ENCODE measurements around the gene SPOCK2. TPM values are rescaled to one million over a fixed set of nuclear protein-coding genes. Genes with fewer than 3 reads are reported as not detected.

SPOCK2 gene
- total and polyA plus RNA-seq, 2 donors (not counting 3 experiments of a cell fraction or from before 2014, with no cell fraction given): 0.40 to 1.1 TPM

DNA sequence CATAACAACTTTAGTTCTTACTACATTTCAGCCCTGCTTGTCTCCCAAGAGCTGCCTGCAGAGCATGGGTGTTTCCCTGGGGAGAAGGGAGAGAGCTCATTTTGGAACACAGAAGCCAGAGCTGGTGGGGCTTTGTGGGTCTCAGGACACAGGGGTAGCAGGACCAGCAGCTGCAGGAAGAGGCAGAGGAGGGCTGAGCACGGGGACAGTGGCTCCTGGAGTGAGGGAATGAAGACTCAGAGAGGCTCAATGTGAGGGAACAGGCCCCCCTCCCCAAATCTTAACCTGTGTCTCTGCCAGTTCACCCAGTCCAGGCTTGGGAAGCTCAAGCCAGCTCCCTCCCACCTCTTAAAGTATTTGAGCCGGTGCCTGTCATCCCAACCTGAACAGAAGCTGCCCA lies 74.2 kb downstream of the SPOCK2 start:
- H3K9me1 ChIP-seq (replicated peaks; ENCODE audit: control insufficient read depth, extremely low read depth, insufficient read depth, low read length): no peaks in the 10 kb centered on the region
- TF ChIP-seq EZH2 (IDR thresholded peaks at IDR 0.05; ENCODE audit: borderline replicate concordance, low read depth, low read length, severe bottlenecking) (no peak), MYC (IDR thresholded peaks at IDR 0.05; ENCODE audit: low read depth, low read length) (no peak), FOS (IDR thresholded peaks at IDR 0.05; ENCODE audit: borderline replicate concordance, insufficient read depth, low read length) (no peak), GATA2 (IDR thresholded peaks at IDR 0.05; ENCODE audit: insufficient read depth, insufficient read length, low read depth, low read length) (no peak), POLR2A (IDR thresholded peaks at IDR 0.05; ENCODE audit: low read depth, low read length) (no peak), JUN (IDR thresholded peaks at IDR 0.05; ENCODE audit: borderline replicate concordance, insufficient read depth, insufficient read length, low read depth) (no peak), POLR2AphosphoS5 (IDR thresholded peaks at IDR 0.05; ENCODE audit: insufficient read depth, low read depth, low read length) (no peak)
- TF ChIP-seq, protein P1, sequence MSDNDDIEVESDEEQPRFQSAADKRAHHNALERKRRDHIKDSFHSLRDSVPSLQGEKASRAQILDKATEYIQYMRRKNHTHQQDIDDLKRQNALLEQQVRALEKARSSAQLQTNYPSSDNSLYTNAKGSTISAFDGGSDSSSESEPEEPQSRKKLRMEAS (IDR thresholded peaks at IDR 0.05; ENCODE audit: insufficient read depth, insufficient read length): no peak
- TF ChIP-seq, protein P2, sequence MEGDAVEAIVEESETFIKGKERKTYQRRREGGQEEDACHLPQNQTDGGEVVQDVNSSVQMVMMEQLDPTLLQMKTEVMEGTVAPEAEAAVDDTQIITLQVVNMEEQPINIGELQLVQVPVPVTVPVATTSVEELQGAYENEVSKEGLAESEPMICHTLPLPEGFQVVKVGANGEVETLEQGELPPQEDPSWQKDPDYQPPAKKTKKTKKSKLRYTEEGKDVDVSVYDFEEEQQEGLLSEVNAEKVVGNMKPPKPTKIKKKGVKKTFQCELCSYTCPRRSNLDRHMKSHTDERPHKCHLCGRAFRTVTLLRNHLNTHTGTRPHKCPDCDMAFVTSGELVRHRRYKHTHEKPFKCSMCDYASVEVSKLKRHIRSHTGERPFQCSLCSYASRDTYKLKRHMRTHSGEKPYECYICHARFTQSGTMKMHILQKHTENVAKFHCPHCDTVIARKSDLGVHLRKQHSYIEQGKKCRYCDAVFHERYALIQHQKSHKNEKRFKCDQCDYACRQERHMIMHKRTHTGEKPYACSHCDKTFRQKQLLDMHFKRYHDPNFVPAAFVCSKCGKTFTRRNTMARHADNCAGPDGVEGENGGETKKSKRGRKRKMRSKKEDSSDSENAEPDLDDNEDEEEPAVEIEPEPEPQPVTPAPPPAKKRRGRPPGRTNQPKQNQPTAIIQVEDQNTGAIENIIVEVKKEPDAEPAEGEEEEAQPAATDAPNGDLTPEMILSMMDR (IDR thresholded peaks at IDR 0.05; ENCODE audit: extremely low read depth in 1 of 2, insufficient read depth in 1 of 2, low read depth in 1 of 2, low read length in 2 of 2): no peak
- no peaks in the 10 kb centered on the region for H3K79me2 ChIP-seq (ENCODE audit: control insufficient read depth, insufficient read depth, low read length)
- H2AFZ ChIP-seq (ENCODE audit: low read depth, low read length): no peak overlapping the region
- no peaks in the 10 kb centered on the region for H3K36me3 ChIP-seq (ENCODE audit: control insufficient read depth in 2 of 2, extremely low read depth in 1 of 2, insufficient read depth in 2 of 2, low read length in 2 of 2)
- DNase-seq (ENCODE audit: low read depth, low spot score) (no peak), FAIRE-seq (no peak)
- H3K27ac ChIP-seq (ENCODE audit: insufficient read depth, low read depth, low read length): no peak overlapping the region
- dilution Hi-C loops (cut with MboI; ENCODE audit: extremely low pct_ligation_motif_present, low sequenced_read_pairs) (no loop called here), intact Hi-C loops (cut with micrococcal nuclease) (no loop called here)
- ChIA-PET CTCF (interaction anchor here (1.1 to 1.7 kb wide), 3 partner anchors 34 to 58 kb away, joined by 3 to 8 read pairs (median 3); no protein-coding TSS in a partner anchor), POLR2A (no interaction called here)
- no peaks in the 10 kb centered on the region for H3K9me3 ChIP-seq (replicated peaks; ENCODE audit: control insufficient read depth, insufficient read depth, low read length)
- no peak overlapping the region for H3K4me2 ChIP-seq (ENCODE audit: insufficient read depth, low read length)
- H3K4me3 ChIP-seq (replicated peaks in 1 of 3; ENCODE audit: insufficient read depth in 1 of 3, low read depth in 1 of 3, low read length in 3 of 3): no peak overlapping the region
- no peak overlapping the region for H3K9ac ChIP-seq (replicated peaks; ENCODE audit: extremely low read depth, insufficient read depth, low read length)
- H3K27me3 ChIP-seq (ENCODE audit: control insufficient read depth in 2 of 2, insufficient read depth in 2 of 2, low read length in 2 of 2): peaks cover 0 to 7% of the 10 kb centered on the region in 2 experiments
- BruUV-seq (replicated peaks): no TSS peak
- peaks cover 10% of the 10 kb centered on the region for H3K4me1 ChIP-seq (ENCODE audit: control insufficient read depth, extremely low read depth, insufficient read depth, low read length)
- H4K20me1 ChIP-seq (replicated peaks; ENCODE audit: control insufficient read depth, extremely low read depth, insufficient read depth, low read length): no peaks in the 10 kb centered on the region
